ENCODE data around the gene CAMSAP2.

Gene CAMSAP2

GRCh38 chr1:200838676-200839445 lies 100.2 kb downstream of the CAMSAP2 start:
- DNase-seq (ENCODE audit: extremely low read depth in 1 of 2, low read depth in 1 of 2) = no peak

- no peak for DNase-seq (ENCODE audit: extremely low read depth in 1 of 2, low read depth in 1 of 2)
Observed at GRCh38 chr1:200845360-200845759, 106.7 kb downstream of the CAMSAP2 start.

- no peak for DNase-seq (ENCODE audit: extremely low read depth in 1 of 2, low read depth in 1 of 2)
Observed at GRCh38 chr1:200846398-200846797, 107.7 kb downstream of the CAMSAP2 start.

- DNase-seq (ENCODE audit: extremely low read depth in 1 of 2, low read depth in 1 of 2) = no peak
Observed at GRCh38 chr1:200849430-200849829, 110.7 kb downstream of the CAMSAP2 start.

- DNase-seq (ENCODE audit: extremely low read depth in 1 of 2, low read depth in 1 of 2) = no peak
Observed at GRCh38 chr1:200850554-200850953, 111.9 kb downstream of the CAMSAP2 start.

- no peak for DNase-seq (ENCODE audit: extremely low read depth in 1 of 2, low read depth in 1 of 2)
Observed at GRCh38 chr1:200856716-200857357, 118.1 kb downstream of the CAMSAP2 start.

- DNase-seq (ENCODE audit: extremely low read depth in 1 of 2, low read depth in 1 of 2) = no peak
Observed at GRCh38 chr1:200857804-200858203, 119.1 kb downstream of the CAMSAP2 start.

- DNase-seq (ENCODE audit: extremely low read depth in 1 of 2, low read depth in 1 of 2) = no peak
Observed at GRCh38 chr1:200861937-200862647, 123.4 kb downstream of the CAMSAP2 start.

GRCh38 chr1:200862713-200863415 lies 124.2 kb downstream of the CAMSAP2 start:
- DNase-seq (ENCODE audit: extremely low read depth in 1 of 2, low read depth in 1 of 2) = no peak

- no peak for DNase-seq (ENCODE audit: extremely low read depth in 1 of 2, low read depth in 1 of 2)
Observed at GRCh38 chr1:200866116-200866515, 127.4 kb downstream of the CAMSAP2 start.

GRCh38 chr1:200866521-200866920 lies 127.8 kb downstream of the CAMSAP2 start:
- no peak for DNase-seq (ENCODE audit: extremely low read depth in 1 of 2, low read depth in 1 of 2)

- DNase-seq (ENCODE audit: extremely low read depth in 1 of 2, low read depth in 1 of 2) = no peak
Observed at GRCh38 chr1:200867018-200867811, 128.5 kb downstream of the CAMSAP2 start.

- no peak for DNase-seq (ENCODE audit: extremely low read depth in 1 of 2, low read depth in 1 of 2)
Observed at GRCh38 chr1:200869376-200869752, 130.7 kb downstream of the CAMSAP2 start.

- DNase-seq (ENCODE audit: extremely low read depth in 1 of 2, low read depth in 1 of 2) = no peak
Observed at GRCh38 chr1:200869753-200870391, 131.2 kb downstream of the CAMSAP2 start.

- DNase-seq (ENCODE audit: extremely low read depth in 1 of 2, low read depth in 1 of 2) = no peak
Observed at GRCh38 chr1:200872446-200873115, 133.9 kb downstream of the CAMSAP2 start, which contains the start of gene GPR25. Gene GPR25 (plus strand): TSS chr1:200872981. CDS start chr1:200873038, 57 bp downstream.

- no peak for DNase-seq (ENCODE audit: extremely low read depth in 1 of 2, low read depth in 1 of 2)
Observed at GRCh38 chr1:200873116-200873670, 134.5 kb downstream of the CAMSAP2 start.

GRCh38 chr1:200873671-200874397 lies 135.1 kb downstream of the CAMSAP2 start:
- DNase-seq (ENCODE audit: extremely low read depth in 1 of 2, low read depth in 1 of 2) = no peak

GRCh38 chr1:200874694-200875093 lies 136.0 kb downstream of the CAMSAP2 start:
- no peak for DNase-seq (ENCODE audit: extremely low read depth in 1 of 2, low read depth in 1 of 2)
